Activated naive CD4-positive, alpha-beta T cell treated with anti-CD3 and anti-CD28 coated beads, Interleukin-2, amount 10 ng/mL, durations not matched to agents 7 days and 5 days (primary cell): ENCODE results near the gene KSR1.
"Not testable (repeated sequence)": the region's sequence is repeated elsewhere in the genome, so short reads cannot be mapped to it uniquely, and the experiment has no call there.

Source experiments
- CTCF ChIA-PET: fragments of 350-600 bp; sonication (Branson Sonifier 250); formaldehyde crosslinking; loops from one replicate; lab custom pipeline; 2021; ENCODE audit warnings: antibody characterized with exemption; lab: Charles Lee
- DNase-seq: peaks from one replicate; pipeline ENCODE4 v3.0.0-alpha.2; 2020
- H3K27ac Mint-ChIP-seq: one replicate; pipeline ENCODE4 v1.8.0; 2021; ENCODE audit warnings: mild to moderate bottlenecking, moderate library complexity, mixed read lengths
- H3K27me3 Mint-ChIP-seq: one replicate; pipeline ENCODE4 v1.8.0; 2021; ENCODE audit warnings: mild to moderate bottlenecking, mixed read lengths
- H3K36me3 Mint-ChIP-seq: one replicate; pipeline ENCODE4 v1.8.0; 2021; ENCODE audit warnings: mixed read lengths
- H3K4me1 Mint-ChIP-seq: one replicate; pipeline ENCODE4 v1.8.0; 2021; ENCODE audit warnings: mixed read lengths
- H3K4me3 Mint-ChIP-seq: one replicate; pipeline ENCODE4 v1.8.0; 2021; ENCODE audit warnings: mild to moderate bottlenecking, moderate library complexity, mixed read lengths
- H3K9me3 Mint-ChIP-seq: one replicate; pipeline ENCODE4 v1.8.0; 2021; ENCODE audit warnings: mixed read lengths

The KSR1 gene

GRCh38 chr17:27490391-27490790 is 34.1 kb downstream of the KSR1 start:
- H3K36me3 Mint-ChIP-seq, result peaks cover 14% of the 10 kb centered on the region
- H3K27ac Mint-ChIP-seq, result no peak overlapping the region
- DNase-seq, result no peak
- H3K27me3 Mint-ChIP-seq, result no peaks in the 10 kb centered on the region
- H3K4me1 Mint-ChIP-seq, result peaks cover 17% of the 10 kb centered on the region
- H3K9me3 Mint-ChIP-seq, result no peaks in the 10 kb centered on the region
- CTCF ChIA-PET, result interaction anchor here (1.1 kb wide), 1 partner anchor 28 kb away, joined by 3 read pairs; no protein-coding TSS in a partner anchor
- H3K4me3 Mint-ChIP-seq, result no peak overlapping the region

GRCh38 chr17:27491713-27492190 is 35.5 kb downstream of the KSR1 start:
- CTCF ChIA-PET, result no interaction called here
- peaks cover 13% of the 10 kb centered on the region for H3K4me1 Mint-ChIP-seq
- DNase-seq, result no peak
- H3K36me3 Mint-ChIP-seq, result peaks cover 8% of the 10 kb centered on the region
- no peak overlapping the region for H3K27ac Mint-ChIP-seq
- no peaks in the 10 kb centered on the region for H3K27me3 Mint-ChIP-seq
- H3K4me3 Mint-ChIP-seq, result no peak overlapping the region
- no peaks in the 10 kb centered on the region for H3K9me3 Mint-ChIP-seq

- no peak overlapping the region for H3K27ac Mint-ChIP-seq
- no peaks in the 10 kb centered on the region for H3K27me3 Mint-ChIP-seq
- peaks cover 8% of the 10 kb centered on the region for H3K36me3 Mint-ChIP-seq
- CTCF ChIA-PET, result interaction anchor here (1.0 kb wide), 1 partner anchor 34 kb away, joined by 3 read pairs; no protein-coding TSS in a partner anchor
- no peak for DNase-seq
- H3K4me1 Mint-ChIP-seq, result peaks cover 13% of the 10 kb centered on the region
- H3K9me3 Mint-ChIP-seq, result no peaks in the 10 kb centered on the region
- no peak overlapping the region for H3K4me3 Mint-ChIP-seq
Measured at GRCh38 chr17:27492470-27492869, 36.2 kb downstream of the KSR1 start.

- Mint-ChIP-seq H3K4me3 (no peak overlapping the region), H3K27ac (no peak overlapping the region), H3K27me3 (no peaks in the 10 kb centered on the region), H3K9me3 (no peaks in the 10 kb centered on the region), H3K36me3 (peaks cover 9% of the 10 kb centered on the region), H3K4me1 (peaks cover 13% of the 10 kb centered on the region)
- CTCF ChIA-PET, result interaction anchor here (1.0 kb wide), 1 partner anchor 33 kb away, joined by 3 read pairs; no protein-coding TSS in a partner anchor
- DNase-seq, result no peak
Measured at GRCh38 chr17:27493088-27493487, 36.8 kb downstream of the KSR1 start.

GRCh38 chr17:27494192-27495091 is 38.2 kb downstream of the KSR1 start:
- H3K27ac Mint-ChIP-seq, result no peak overlapping the region

GRCh38 chr17:27495460-27495859 is 39.2 kb downstream of the KSR1 start:
- no peak overlapping the region for H3K27ac Mint-ChIP-seq
- H3K9me3 Mint-ChIP-seq, result peaks cover 5% of the 10 kb centered on the region
- no peak for DNase-seq
- H3K4me1 Mint-ChIP-seq, result peaks cover 5% of the 10 kb centered on the region
- peaks cover 21% of the 10 kb centered on the region for H3K36me3 Mint-ChIP-seq
- CTCF ChIA-PET, result interaction anchor here (0.7 kb wide), 1 partner anchor 11 kb away, joined by 3 read pairs; no protein-coding TSS in a partner anchor
- no peak overlapping the region for H3K4me3 Mint-ChIP-seq
- no peaks in the 10 kb centered on the region for H3K27me3 Mint-ChIP-seq

More at GRCh38 chr17:27494192-27495091, 38.2 kb downstream of the KSR1 start:
- H3K36me3 Mint-ChIP-seq, result peaks cover 11% of the 10 kb centered on the region
- no peak overlapping the region for H3K4me3 Mint-ChIP-seq
- no peak for DNase-seq
- no peaks in the 10 kb centered on the region for H3K9me3 Mint-ChIP-seq
- no peaks in the 10 kb centered on the region for H3K27me3 Mint-ChIP-seq
- CTCF ChIA-PET, result no interaction called here
- peaks cover 7% of the 10 kb centered on the region for H3K4me1 Mint-ChIP-seq

- CTCF ChIA-PET, result interaction anchor here (0.7 kb wide), 1 partner anchor 11 kb away, joined by 3 read pairs; no protein-coding TSS in a partner anchor
- Mint-ChIP-seq H3K36me3 (peaks cover 27% of the 10 kb centered on the region), H3K27me3 (no peaks in the 10 kb centered on the region), H3K4me1 (peaks cover 5% of the 10 kb centered on the region), H3K27ac (no peak overlapping the region), H3K9me3 (peaks cover 10% of the 10 kb centered on the region), H3K4me3 (no peak overlapping the region)
- DNase-seq, result no peak
Measured at GRCh38 chr17:27496005-27496404, 39.8 kb downstream of the KSR1 start.

GRCh38 chr17:27496437-27496943 is 40.2 kb downstream of the KSR1 start:
- Mint-ChIP-seq H3K4me3 (no peak overlapping the region), H3K27ac (no peak overlapping the region), H3K36me3 (peaks cover 27% of the 10 kb centered on the region), H3K4me1 (peaks cover 5% of the 10 kb centered on the region), H3K27me3 (no peaks in the 10 kb centered on the region), H3K9me3 (peaks cover 10% of the 10 kb centered on the region)
- CTCF ChIA-PET, result no interaction called here
- no peak for DNase-seq

- peaks cover 32% of the 10 kb centered on the region for H3K36me3 Mint-ChIP-seq
Measured at GRCh38 chr17:27496971-27497370, 40.7 kb downstream of the KSR1 start.

GRCh38 chr17:27497696-27498095 is 41.4 kb downstream of the KSR1 start:
- peaks cover 5% of the 10 kb centered on the region for H3K4me1 Mint-ChIP-seq
- H3K36me3 Mint-ChIP-seq, result peaks cover 33% of the 10 kb centered on the region
- CTCF ChIA-PET, result no interaction called here
- H3K27ac Mint-ChIP-seq, result no peak overlapping the region
- peaks cover 14% of the 10 kb centered on the region for H3K9me3 Mint-ChIP-seq
- no peak overlapping the region for H3K4me3 Mint-ChIP-seq
- no peaks in the 10 kb centered on the region for H3K27me3 Mint-ChIP-seq
- no peak for DNase-seq

More at GRCh38 chr17:27496971-27497370, 40.7 kb downstream of the KSR1 start:
- Mint-ChIP-seq H3K27ac (no peak overlapping the region), H3K9me3 (peaks cover 14% of the 10 kb centered on the region), H3K4me1 (peaks cover 5% of the 10 kb centered on the region), H3K4me3 (no peak overlapping the region), H3K27me3 (no peaks in the 10 kb centered on the region)
- CTCF ChIA-PET, result no interaction called here
- no peak for DNase-seq

- CTCF ChIA-PET, result no interaction called here
- Mint-ChIP-seq H3K27me3 (no peaks in the 10 kb centered on the region), H3K4me3 (no peak overlapping the region), H3K4me1 (peaks cover 5% of the 10 kb centered on the region), H3K36me3 (peaks cover 32% of the 10 kb centered on the region), H3K27ac (no peak overlapping the region), H3K9me3 (peaks cover 14% of the 10 kb centered on the region)
- DNase-seq, result no peak
Measured at GRCh38 chr17:27498615-27499309, 42.5 kb downstream of the KSR1 start.

GRCh38 chr17:27499451-27500265 is 43.4 kb downstream of the KSR1 start:
- no peaks in the 10 kb centered on the region for H3K4me1 Mint-ChIP-seq
- CTCF ChIA-PET, result interaction anchor here (1.2 kb wide), 1 partner anchor 100 kb away, joined by 3 read pairs; no protein-coding TSS in a partner anchor
- peaks cover 14% of the 10 kb centered on the region for H3K9me3 Mint-ChIP-seq
- H3K4me3 Mint-ChIP-seq, result no peak overlapping the region
- DNase-seq, result no peak
- no peaks in the 10 kb centered on the region for H3K27me3 Mint-ChIP-seq
- no peak overlapping the region for H3K27ac Mint-ChIP-seq
- H3K36me3 Mint-ChIP-seq, result peaks cover 35% of the 10 kb centered on the region

- H3K4me1 Mint-ChIP-seq, H3K27ac Mint-ChIP-seq, DNase-seq, H3K4me3 Mint-ChIP-seq, H3K27me3 Mint-ChIP-seq, CTCF ChIA-PET: not testable (repeated sequence)
- peaks cover 39% of the 10 kb centered on the region for H3K36me3 Mint-ChIP-seq
- H3K9me3 Mint-ChIP-seq, result peaks cover 14% of the 10 kb centered on the region
Measured at GRCh38 chr17:27501338-27501737, 45.1 kb downstream of the KSR1 start.
